NT2/D1 (cell line): ENCODE results near the gene DSCAML1.

Experiments
- YY1 ChIP-seq: IDR thresholded peaks from 2 replicates; pipeline ENCODE4 v1.6.1; 2011; ENCODE audit not compliant: insufficient read length, insufficient read depth
- ZNF274 ChIP-seq: IDR thresholded peaks from 2 replicates; pipeline ENCODE4 v1.6.1; 2011; ENCODE audit warnings: mild to moderate bottlenecking, low read depth, low read length

DNA sequence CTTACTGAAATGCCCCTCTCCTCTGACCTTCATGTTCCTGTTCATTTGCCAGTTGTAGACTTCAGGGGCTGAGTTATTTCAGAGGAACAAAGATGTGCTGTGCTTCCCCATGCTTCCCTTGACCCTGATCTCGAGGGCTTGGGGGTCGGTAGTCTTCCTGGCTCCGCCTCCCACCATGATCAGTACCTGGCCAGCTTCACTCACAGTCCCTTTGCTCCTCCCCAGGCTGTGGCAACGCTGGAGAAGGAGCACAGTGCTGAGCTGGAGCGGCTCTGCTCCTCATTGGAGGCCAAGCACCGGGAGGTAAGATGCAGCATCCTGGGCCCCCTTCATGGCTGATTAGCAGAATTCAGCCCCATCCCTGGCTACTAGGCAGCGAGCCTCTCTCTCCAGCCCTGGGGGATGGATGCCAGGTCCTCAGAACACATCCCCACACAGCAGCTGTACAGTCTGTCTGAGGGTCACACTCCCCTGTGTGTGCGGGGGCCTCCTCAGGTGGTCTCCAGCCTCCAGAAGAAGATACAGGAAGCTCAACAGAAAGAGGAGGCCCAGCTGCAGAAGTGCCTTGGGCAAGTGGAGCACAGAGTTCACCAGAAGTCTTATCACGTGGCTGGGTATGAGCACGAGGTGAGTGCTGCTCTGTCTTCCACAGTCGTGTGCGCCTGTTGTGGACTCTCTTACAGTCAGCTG lies 404.9 kb downstream of the DSCAML1 start:
- TF ChIP-seq YY1 (no peak), ZNF274 (no peak)
